ENCODE data around the gene LTBP1. TPM values are rescaled to one million over a fixed set of nuclear protein-coding genes. Genes with fewer than 3 reads are reported as not detected.

Gene LTBP1
- total RNA-seq, 1 donor from 2014 or later = 327 TPM

- Mint-ChIP-seq H3K27ac (ENCODE audit: unreplicated experiment) (no peak overlapping the region), H3K4me1 (ENCODE audit: unreplicated experiment) (no peaks in the 10 kb centered on the region), H3K9me3 (ENCODE audit: unreplicated experiment) (no peaks in the 10 kb centered on the region), H3K27me3 (ENCODE audit: unreplicated experiment) (no peaks in the 10 kb centered on the region), H3K4me3 (ENCODE audit: unreplicated experiment) (no peak overlapping the region), H3K36me3 (ENCODE audit: low read depth, unreplicated experiment) (peaks cover 42% of the 10 kb centered on the region)
- TF ChIP-seq, protein P1, sequence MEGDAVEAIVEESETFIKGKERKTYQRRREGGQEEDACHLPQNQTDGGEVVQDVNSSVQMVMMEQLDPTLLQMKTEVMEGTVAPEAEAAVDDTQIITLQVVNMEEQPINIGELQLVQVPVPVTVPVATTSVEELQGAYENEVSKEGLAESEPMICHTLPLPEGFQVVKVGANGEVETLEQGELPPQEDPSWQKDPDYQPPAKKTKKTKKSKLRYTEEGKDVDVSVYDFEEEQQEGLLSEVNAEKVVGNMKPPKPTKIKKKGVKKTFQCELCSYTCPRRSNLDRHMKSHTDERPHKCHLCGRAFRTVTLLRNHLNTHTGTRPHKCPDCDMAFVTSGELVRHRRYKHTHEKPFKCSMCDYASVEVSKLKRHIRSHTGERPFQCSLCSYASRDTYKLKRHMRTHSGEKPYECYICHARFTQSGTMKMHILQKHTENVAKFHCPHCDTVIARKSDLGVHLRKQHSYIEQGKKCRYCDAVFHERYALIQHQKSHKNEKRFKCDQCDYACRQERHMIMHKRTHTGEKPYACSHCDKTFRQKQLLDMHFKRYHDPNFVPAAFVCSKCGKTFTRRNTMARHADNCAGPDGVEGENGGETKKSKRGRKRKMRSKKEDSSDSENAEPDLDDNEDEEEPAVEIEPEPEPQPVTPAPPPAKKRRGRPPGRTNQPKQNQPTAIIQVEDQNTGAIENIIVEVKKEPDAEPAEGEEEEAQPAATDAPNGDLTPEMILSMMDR (IDR thresholded peaks at IDR 0.05; ENCODE audit: unreplicated experiment) = no peak
- no peak for DNase-seq (ENCODE audit: low spot score)
Measured at GRCh38 chr2:33024758-33025157, 78.0 kb downstream of the LTBP1 start.

DNA sequence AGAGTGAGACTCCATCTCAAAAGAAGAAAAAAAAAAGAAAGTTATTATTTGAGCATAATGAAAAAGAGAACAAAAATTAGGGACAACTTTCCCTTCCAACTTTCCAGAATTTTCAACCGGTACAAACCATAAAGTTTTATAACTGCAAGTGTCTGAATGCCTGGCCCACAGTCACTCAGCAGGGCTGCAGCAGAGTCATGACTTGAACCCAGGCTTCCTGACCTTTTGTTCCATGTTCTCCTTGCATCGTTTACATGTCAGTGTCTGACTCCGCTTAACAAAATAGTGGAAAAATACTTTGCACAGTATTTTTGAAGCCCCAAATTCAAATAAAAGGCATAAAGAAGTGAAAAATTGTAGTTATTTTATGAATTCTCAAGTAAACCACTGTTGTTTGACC is 82.7 kb downstream of the LTBP1 start:
- no peak overlapping the region for H3K4me3 Mint-ChIP-seq (ENCODE audit: unreplicated experiment)
- no peak for DNase-seq (ENCODE audit: low spot score)
- H3K9me3 Mint-ChIP-seq (ENCODE audit: unreplicated experiment) = no peaks in the 10 kb centered on the region
- TF ChIP-seq, protein P1 (IDR thresholded peaks at IDR 0.05; ENCODE audit: unreplicated experiment) = no peak
- peaks cover 17% of the 10 kb centered on the region for H3K36me3 Mint-ChIP-seq (ENCODE audit: low read depth, unreplicated experiment)
- H3K27me3 Mint-ChIP-seq (ENCODE audit: unreplicated experiment) = peaks cover 5% of the 10 kb centered on the region
- H3K27ac Mint-ChIP-seq (ENCODE audit: unreplicated experiment) = no peak overlapping the region
- peaks cover 16% of the 10 kb centered on the region for H3K4me1 Mint-ChIP-seq (ENCODE audit: unreplicated experiment)

DNA sequence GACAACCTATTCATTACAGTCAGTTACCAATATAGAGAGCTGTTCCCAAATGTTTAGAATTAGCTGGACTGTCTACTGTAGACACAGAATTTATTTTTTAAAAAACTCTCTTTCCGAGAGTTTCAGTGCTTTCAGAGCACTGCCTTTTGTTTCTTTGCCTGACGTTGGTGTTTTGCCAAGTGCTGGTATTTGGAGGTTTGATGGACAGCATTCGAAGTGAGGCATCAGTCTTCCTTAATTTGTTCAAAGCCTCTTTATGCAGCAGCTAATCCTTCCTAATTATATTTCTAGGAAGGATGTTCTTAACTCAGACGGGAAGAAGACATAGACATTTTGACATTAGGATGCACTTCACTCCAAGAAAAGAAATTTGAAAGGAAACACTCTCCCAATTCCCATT is 83.2 kb downstream of the LTBP1 start:
- H3K9me3 Mint-ChIP-seq (ENCODE audit: unreplicated experiment) = no peaks in the 10 kb centered on the region
- no peak for DNase-seq (ENCODE audit: low spot score)
- TF ChIP-seq, protein P1 (IDR thresholded peaks at IDR 0.05; ENCODE audit: unreplicated experiment) = no peak
- no peak overlapping the region for H3K4me3 Mint-ChIP-seq (ENCODE audit: unreplicated experiment)
- peaks cover 5% of the 10 kb centered on the region for H3K27me3 Mint-ChIP-seq (ENCODE audit: unreplicated experiment)
- no peak overlapping the region for H3K27ac Mint-ChIP-seq (ENCODE audit: unreplicated experiment)
- H3K4me1 Mint-ChIP-seq (ENCODE audit: unreplicated experiment) = peaks cover 16% of the 10 kb centered on the region
- peaks cover 12% of the 10 kb centered on the region for H3K36me3 Mint-ChIP-seq (ENCODE audit: low read depth, unreplicated experiment)

DNA sequence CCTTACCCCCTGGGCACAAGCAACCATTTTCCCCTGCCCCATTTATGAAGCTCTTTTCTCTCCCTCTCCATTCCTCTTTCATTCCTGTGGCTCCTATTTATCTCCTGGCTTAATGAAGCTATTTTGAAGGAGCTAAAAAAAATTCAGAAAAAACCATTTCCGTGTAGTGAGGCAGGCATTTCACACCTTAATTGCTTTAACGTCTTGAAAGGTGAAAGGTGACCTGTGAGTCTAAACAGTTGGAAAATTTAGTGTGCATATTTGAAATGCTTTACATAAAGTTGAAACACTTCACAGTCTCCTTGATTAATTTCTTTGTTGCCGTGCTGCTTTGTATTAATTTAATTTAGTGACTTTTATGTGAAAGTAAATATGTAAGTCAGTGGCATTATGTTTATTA is 83.6 kb downstream of the LTBP1 start:
- peaks cover 5% of the 10 kb centered on the region for H3K27me3 Mint-ChIP-seq (ENCODE audit: unreplicated experiment)
- TF ChIP-seq, protein P1 (IDR thresholded peaks at IDR 0.05; ENCODE audit: unreplicated experiment) = no peak

DNA sequence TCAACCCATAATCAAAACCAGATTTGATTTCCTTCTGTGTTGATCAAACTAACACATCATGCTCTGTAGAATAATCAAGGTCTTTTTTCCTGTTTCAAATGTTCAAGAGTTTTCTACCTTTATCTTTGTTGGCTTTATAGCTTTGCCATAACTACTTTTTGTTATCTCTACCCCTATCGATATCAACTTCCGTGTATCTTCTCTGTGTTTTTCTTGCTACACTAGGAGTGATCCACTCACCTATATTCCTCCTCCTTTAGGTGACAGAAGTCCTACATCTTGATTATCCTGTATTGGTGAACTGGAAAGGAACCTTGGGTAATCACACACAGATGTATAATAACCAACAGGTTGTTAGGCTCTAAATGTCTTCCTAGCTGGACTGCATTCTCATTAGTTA is 85.5 kb downstream of the LTBP1 start:
- Mint-ChIP-seq H3K4me1 (ENCODE audit: unreplicated experiment) (peaks cover 16% of the 10 kb centered on the region), H3K27me3 (ENCODE audit: unreplicated experiment) (peaks cover 5% of the 10 kb centered on the region), H3K4me3 (ENCODE audit: unreplicated experiment) (no peak overlapping the region), H3K9me3 (ENCODE audit: unreplicated experiment) (no peaks in the 10 kb centered on the region), H3K36me3 (ENCODE audit: low read depth, unreplicated experiment) (peaks cover 2% of the 10 kb centered on the region), H3K27ac (ENCODE audit: unreplicated experiment) (no peak overlapping the region)
- TF ChIP-seq, protein P1 (IDR thresholded peaks at IDR 0.05; ENCODE audit: unreplicated experiment) = no peak
- DNase-seq (ENCODE audit: low spot score) = no peak

More for the DNA sequence above, 83.6 kb downstream of the LTBP1 start:
- H3K36me3 Mint-ChIP-seq (ENCODE audit: low read depth, unreplicated experiment) = peaks cover 10% of the 10 kb centered on the region
- no peaks in the 10 kb centered on the region for H3K9me3 Mint-ChIP-seq (ENCODE audit: unreplicated experiment)
- H3K4me1 Mint-ChIP-seq (ENCODE audit: unreplicated experiment) = peaks cover 16% of the 10 kb centered on the region
- no peak for DNase-seq (ENCODE audit: low spot score)
- H3K27ac Mint-ChIP-seq (ENCODE audit: unreplicated experiment) = no peak overlapping the region
- H3K4me3 Mint-ChIP-seq (ENCODE audit: unreplicated experiment) = no peak overlapping the region
